Esophagus (tissue), 2 donors: Measurements from ENCODE around the gene SRPK2. TPM values are rescaled to one million over a fixed set of nuclear protein-coding genes. Genes with fewer than 3 reads are reported as not detected.
"Not testable (repeated sequence)": the region's sequence is repeated elsewhere in the genome, so short reads cannot be mapped to it uniquely, and the experiment has no call there.

Experiments used
- H3K27ac ChIP-seq, 2 donors: one replicate each; pipeline ENCODE4 v1.5.1; 2013; ENCODE audit warnings: low read depth in 2 of 2, mild to moderate bottlenecking in 2 of 2, inconsistent platforms in 1 of 2, low read length in 1 of 2, moderate library complexity in 1 of 2
- H3K27me3 ChIP-seq, 2 donors: one replicate each; pipeline ENCODE4 v1.6.1; 2013; ENCODE audit warnings: low read length in 2 of 2, control low read depth in 1 of 2, mild to moderate bottlenecking in 1 of 2; ENCODE audit not compliant: insufficient read depth in 2 of 2, control insufficient read depth in 1 of 2
- H3K36me3 ChIP-seq, 2 donors: one replicate each; pipeline ENCODE4 v1.6.1; 2013; ENCODE audit warnings: low read length in 1 of 2; ENCODE audit not compliant: control insufficient read depth in 2 of 2, insufficient read depth in 2 of 2
- H3K4me1 ChIP-seq, 2 donors: one replicate each; pipeline ENCODE4 v1.6.1; 2013; ENCODE audit warnings: low read length in 1 of 2; ENCODE audit not compliant: control insufficient read depth in 2 of 2, insufficient read depth in 2 of 2
- H3K4me3 ChIP-seq, 2 donors: one replicate each; pipeline ENCODE4 v1.5.1; 2013; ENCODE audit warnings: low read length in 2 of 2, mild to moderate bottlenecking in 2 of 2, low read depth in 1 of 2, moderate library complexity in 1 of 2
- H3K9me3 ChIP-seq, 2 donors: one replicate each; pipeline ENCODE4 v1.6.1; 2013; ENCODE audit warnings: mild to moderate bottlenecking in 2 of 2, low read depth in 1 of 2, low read length in 1 of 2, moderate library complexity in 1 of 2; ENCODE audit not compliant: control insufficient read depth in 2 of 2, insufficient read depth in 1 of 2
- WGBS, 2 donors: extraction: QIAGEN DNeasy Blood & Tissue Kit; methylation state at CpG; one replicate each; pipeline ENCODE4 v1.1.7; 2013; 5-methylcytosine and 5-hydroxymethylcytosine counted together
- polyA plus RNA-seq, 2 donors: library from polyadenylated mRNA; stranded (reverse); fragments of 200-250 nt; gene quantifications; one replicate each; pipeline ENCODE4 v1.2.3, GENCODE V29; 2013
- donor health status: healthy with polysubstance abuse.
- donor health status: Bipolar disorder and iron deficiency.

SRPK2 gene
- polyA plus RNA-seq, 2 donors = 8.9 to 11.6 TPM

- H3K4me1 ChIP-seq = no peaks in the 10 kb centered on the region
- H3K27me3 ChIP-seq = no peaks in the 10 kb centered on the region
- WGBS, 2 donors = 82 to 90% methylated on average over 3 of the region's 3 CpGs
These were observed 10.8 kb downstream of the SRPK2 start for GRCh38 chr7:105377903-105378302.

DNA sequence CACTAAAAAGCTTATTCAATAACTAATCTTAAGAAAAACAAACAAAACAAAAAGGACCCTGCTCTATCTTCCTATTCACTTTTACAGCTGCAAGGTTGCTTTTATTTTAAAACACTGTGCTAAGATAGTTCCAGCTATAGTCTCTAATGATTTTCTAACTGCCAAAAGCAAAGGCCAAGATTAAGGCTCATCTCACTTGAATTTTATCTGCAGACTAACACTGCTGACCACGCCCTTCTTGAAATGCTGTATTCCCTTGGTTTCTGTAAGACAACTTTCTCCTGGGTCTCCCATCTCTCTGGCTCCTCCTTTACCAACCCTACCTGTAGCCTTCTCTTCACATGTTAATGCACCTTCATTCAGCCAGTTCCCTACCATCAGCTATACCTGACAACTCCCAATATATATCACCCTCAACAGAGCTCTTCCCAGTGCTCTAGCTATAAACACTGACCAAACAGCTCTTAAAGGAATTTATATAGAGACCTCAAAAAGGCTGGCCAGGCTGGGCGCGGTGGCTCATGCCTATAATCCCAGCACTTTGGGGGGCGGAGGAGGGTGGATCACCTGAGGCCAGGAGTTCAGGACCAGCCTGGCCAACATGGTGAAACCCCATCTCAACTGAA is 11.7 kb downstream of the SRPK2 start:
- Histone ChIP-seq H3K27ac (no peak overlapping the region), H3K27me3 (no peaks in the 10 kb centered on the region), H3K4me1 (no peaks in the 10 kb centered on the region), H3K4me3 (no peak overlapping the region), H3K36me3 (no peaks in the 10 kb centered on the region), H3K9me3 (no peaks in the 10 kb centered on the region)
- WGBS, 2 donors = 91 to 93% methylated on average over 4 of the region's 4 CpGs

More at GRCh38 chr7:105377903-105378302, 10.8 kb downstream of the SRPK2 start:
- no peak overlapping the region for H3K4me3 ChIP-seq
- no peak overlapping the region for H3K27ac ChIP-seq
- no peaks in the 10 kb centered on the region for H3K36me3 ChIP-seq
- H3K9me3 ChIP-seq = no peaks in the 10 kb centered on the region

DNA sequence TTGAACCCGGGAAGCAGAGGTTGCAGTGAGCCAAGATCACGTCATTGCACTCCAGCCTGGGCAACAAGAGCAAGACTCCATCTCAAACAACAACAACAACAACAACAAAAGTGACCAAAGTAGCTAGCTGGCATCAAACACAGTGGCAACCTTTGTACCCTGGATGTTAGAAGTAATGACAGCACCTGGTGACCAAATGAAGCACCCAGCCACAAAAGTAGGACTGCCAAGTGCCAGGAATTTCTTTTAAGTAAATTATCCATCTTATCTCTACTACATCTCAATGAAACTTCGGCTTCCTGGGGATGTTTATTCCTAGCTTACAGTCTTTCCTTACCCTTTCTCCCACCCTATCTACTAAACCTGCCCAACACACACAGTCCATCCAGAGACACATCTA is 18.8 kb downstream of the SRPK2 start:
- H3K27me3 ChIP-seq = no peaks in the 10 kb centered on the region
- no peaks in the 10 kb centered on the region for H3K36me3 ChIP-seq
- H3K4me3 ChIP-seq = no peak overlapping the region
- WGBS, 2 donors = 72 to 87% methylated on average over 3 of the region's 3 CpGs
- H3K9me3 ChIP-seq = no peaks in the 10 kb centered on the region
- no peak overlapping the region for H3K27ac ChIP-seq
- H3K4me1 ChIP-seq = no peaks in the 10 kb centered on the region

- no peaks in the 10 kb centered on the region for H3K9me3 ChIP-seq
- 81 to 93% methylated on average over 2 of the region's 2 CpGs for WGBS, 2 donors
- no peaks in the 10 kb centered on the region for H3K36me3 ChIP-seq
- H3K27me3 ChIP-seq = no peaks in the 10 kb centered on the region
- H3K4me3 ChIP-seq = no peak overlapping the region
- no peaks in the 10 kb centered on the region for H3K4me1 ChIP-seq
- no peak overlapping the region for H3K27ac ChIP-seq
These were observed 21.3 kb downstream of the SRPK2 start for GRCh38 chr7:105367458-105367857.

DNA sequence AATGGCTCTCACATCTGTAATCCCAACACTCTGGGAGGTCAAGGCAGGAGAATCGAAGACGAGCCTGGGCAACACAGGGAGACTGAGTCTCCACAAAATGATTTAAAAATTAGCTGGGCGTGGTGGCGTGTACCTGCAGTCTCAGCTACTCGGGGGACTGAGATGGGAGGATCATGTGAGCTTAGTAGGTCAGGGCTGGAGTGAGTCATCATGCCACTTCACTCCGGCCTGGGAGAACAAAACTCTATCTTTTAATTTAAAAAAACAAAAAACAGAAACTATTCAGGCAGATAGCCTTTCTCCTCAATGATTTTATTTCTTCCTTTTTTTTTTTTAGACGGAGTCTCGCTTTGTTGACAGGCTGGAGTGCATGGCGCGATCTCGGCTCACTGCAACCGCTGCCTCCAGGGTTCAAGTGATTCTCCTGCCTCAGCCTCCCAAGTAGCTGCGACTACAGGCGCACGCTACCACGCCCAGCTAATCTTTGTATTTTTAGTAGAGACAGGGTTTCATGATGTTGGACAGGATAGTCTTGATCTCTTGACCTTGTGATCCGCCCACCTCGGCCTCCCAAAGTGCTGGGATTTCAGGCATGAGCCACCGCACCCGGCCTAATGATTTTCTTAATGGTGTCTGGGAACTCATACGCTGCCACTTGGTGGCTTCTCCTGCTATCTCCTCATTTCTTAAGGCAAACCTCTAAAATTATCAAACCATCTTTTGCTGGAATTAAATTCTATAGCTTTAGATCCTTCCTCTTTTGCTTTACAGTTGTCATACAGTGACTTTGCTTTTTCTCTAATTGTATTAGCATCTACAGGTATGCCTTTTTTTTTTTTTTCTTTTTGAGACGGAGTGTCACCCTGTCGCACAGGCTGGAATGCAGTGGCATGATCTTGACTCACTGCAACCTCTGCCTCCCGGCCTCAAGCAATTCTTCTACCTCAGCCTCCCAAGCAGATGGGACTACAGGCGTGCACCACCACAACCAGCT is 22.9 kb downstream of the SRPK2 start:
- Histone ChIP-seq H3K4me3 (no peak overlapping the region), H3K27me3 (no peaks in the 10 kb centered on the region), H3K9me3 (no peaks in the 10 kb centered on the region), H3K27ac (no peak overlapping the region), H3K36me3 (no peaks in the 10 kb centered on the region), H3K4me1 (no peaks in the 10 kb centered on the region)
- WGBS, 2 donors = 95% methylated on average over 25 of the region's 25 CpGs

DNA sequence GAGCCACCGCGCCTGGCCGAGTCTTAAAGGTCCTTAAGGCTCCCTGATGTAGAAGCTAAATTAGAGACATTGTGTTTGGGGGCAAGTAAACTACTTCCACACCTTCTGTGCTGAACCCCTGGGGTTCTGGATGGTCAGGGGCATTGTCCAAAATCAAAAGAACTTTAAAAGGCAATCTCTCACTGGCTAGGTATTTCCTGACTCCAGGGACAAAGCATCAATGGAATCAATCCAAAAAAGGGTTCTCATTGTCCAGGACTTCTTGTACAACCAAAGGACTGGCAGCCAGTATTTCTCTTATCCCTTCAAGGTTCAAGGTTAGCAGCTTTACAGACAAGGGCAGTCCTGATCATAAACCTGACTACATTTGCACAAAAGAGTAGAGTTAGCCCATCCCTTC is 24.0 kb downstream of the SRPK2 start:
- H3K27ac ChIP-seq = no peak overlapping the region
- H3K36me3 ChIP-seq = no peaks in the 10 kb centered on the region
- H3K27me3 ChIP-seq = no peaks in the 10 kb centered on the region
- H3K4me3 ChIP-seq = no peak overlapping the region
- 97 to 98% methylated on average over 3 of the region's 3 CpGs for WGBS, 2 donors
- no peaks in the 10 kb centered on the region for H3K4me1 ChIP-seq
- no peaks in the 10 kb centered on the region for H3K9me3 ChIP-seq

- not testable (repeated sequence) for H3K4me3 ChIP-seq, H3K9me3 ChIP-seq, H3K27ac ChIP-seq, H3K4me1 ChIP-seq, H3K27me3 ChIP-seq, H3K36me3 ChIP-seq
- WGBS, 2 donors = 94 to 95% methylated on average over 6 of the region's 6 CpGs
These were observed 25.1 kb downstream of the SRPK2 start for GRCh38 chr7:105363657-105364056.

DNA sequence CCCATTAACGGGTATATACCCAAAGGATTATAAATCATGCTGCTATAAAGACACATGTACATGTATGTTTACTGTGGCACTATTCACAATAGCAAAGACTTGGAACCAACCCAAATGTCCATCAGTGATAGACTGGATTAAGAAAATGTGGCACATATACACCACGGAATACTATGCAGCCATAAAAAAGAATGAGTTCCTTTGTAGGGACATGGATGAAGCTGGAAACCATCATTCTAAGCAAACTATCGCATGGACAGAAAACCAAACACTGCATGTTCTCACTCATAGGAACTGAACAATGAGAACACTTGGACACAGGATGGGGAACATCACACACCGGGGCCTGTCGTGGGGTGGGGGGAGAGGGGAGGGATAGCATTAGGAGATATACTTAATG is 26.0 kb downstream of the SRPK2 start:
- H3K4me3 ChIP-seq, H3K4me1 ChIP-seq, H3K27ac ChIP-seq, H3K9me3 ChIP-seq, H3K27me3 ChIP-seq, H3K36me3 ChIP-seq: not testable (repeated sequence)
- WGBS, 2 donors = 91 to 97% methylated on average over 5 of the region's 5 CpGs

GRCh38 chr7:105361995-105362394 is 26.7 kb downstream of the SRPK2 start:
- H3K36me3 ChIP-seq, H3K27me3 ChIP-seq, H3K4me3 ChIP-seq, H3K4me1 ChIP-seq, H3K9me3 ChIP-seq, H3K27ac ChIP-seq: not testable (repeated sequence)
- 92 to 98% methylated on average over 8 of the region's 8 CpGs for WGBS, 2 donors

GRCh38 chr7:105360149-105360548 is 28.6 kb downstream of the SRPK2 start:
- not testable (repeated sequence) for H3K9me3 ChIP-seq, H3K36me3 ChIP-seq, H3K4me3 ChIP-seq, H3K27ac ChIP-seq, H3K4me1 ChIP-seq, H3K27me3 ChIP-seq
- 91 to 92% methylated on average over 2 of the region's 2 CpGs for WGBS, 2 donors
